HG02885 (cell line): ENCODE measurements around the gene PTPRA.
"Not testable (repeated sequence)": the region's sequence is repeated elsewhere in the genome, so short reads cannot be mapped to it uniquely, and the experiment has no call there.

ENCODE experiments used
- ATAC-seq: cut with Tn5 transposase; IDR thresholded peaks from one replicate; pipeline ENCODE4 v1.9.1; 2021; ENCODE audit warnings: mild to moderate bottlenecking; ENCODE audit not compliant: unreplicated experiment, poor library complexity

PTPRA gene

DNA sequence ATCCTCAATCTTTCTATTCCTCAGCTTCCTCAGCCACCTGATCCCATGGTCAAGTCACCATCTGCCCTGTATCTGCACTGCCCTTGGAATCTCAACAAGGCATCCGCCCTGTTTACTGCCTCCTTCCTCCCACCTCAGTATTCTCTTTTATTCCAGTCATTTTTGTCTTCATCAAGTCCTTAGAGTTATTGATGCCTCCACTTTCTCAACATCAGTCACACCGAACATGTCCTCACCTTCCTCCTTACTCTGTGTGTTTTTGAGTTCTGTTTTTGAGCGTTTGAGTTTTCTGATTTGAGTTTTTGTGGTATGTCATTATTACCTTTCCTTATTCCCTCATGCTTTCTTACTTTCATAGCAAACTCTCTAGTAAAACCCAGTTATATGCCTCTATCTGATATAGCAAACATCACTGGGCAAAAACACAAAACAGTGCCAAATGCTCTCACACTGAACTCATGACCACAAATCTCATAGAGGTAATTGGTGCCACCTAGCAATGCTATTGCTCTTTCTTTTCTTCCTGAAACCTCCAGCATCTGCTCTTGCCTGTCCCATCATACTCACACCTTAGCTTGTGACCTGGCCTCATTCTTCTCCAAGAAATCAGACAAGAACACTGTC is 158.4 kb downstream of the PTPRA start:
- no peak for ATAC-seq

- no peak for ATAC-seq
Observed at GRCh38 chr20:3032624-3033023, 159.3 kb downstream of the PTPRA start.

GRCh38 chr20:3037654-3038053 is 164.4 kb downstream of the PTPRA start:
- no peak for ATAC-seq

DNA sequence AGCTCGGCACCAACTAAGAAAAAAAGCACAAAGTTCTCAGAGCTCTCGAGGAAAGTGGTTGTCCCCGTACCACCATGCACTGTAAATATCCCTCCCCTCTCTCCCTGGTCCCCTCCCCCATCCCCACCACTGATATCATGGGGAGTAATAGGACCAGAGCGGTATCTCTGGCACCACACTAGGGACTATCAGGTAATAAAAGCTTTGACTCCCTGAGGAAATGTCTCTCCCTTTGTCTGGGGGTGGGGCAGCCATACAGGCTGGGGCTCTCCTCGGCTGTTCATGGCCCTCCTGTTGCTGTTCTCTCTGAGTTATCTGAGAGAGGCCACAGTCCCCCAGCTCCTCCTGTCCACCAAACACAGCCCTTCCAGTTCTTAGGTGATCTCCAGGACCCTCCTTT is 165.2 kb downstream of the PTPRA start:
- no peak for ATAC-seq

DNA sequence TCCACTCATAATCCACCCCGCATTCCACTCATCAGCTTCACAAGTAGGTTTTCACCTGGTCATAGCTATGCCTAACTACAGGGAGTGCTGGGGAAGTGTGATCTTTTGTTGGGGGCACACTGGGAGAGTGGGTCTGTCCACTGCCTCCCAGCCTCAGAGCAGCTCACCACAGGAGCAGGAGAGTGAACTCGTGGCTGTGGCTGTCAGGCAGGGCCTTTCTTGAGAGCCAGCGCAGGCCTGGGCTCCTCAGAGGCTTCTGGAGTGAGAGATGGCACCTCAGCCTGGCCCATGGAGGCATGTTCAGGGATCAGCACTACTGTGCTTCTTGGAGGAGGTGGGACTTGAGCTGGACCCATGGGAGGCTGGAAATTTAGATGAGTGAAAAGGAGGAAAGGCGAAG is 166.1 kb downstream of the PTPRA start:
- ATAC-seq, result no peak

- ATAC-seq, result no peak
Observed at GRCh38 chr20:3040086-3040485, 166.8 kb downstream of the PTPRA start.

DNA sequence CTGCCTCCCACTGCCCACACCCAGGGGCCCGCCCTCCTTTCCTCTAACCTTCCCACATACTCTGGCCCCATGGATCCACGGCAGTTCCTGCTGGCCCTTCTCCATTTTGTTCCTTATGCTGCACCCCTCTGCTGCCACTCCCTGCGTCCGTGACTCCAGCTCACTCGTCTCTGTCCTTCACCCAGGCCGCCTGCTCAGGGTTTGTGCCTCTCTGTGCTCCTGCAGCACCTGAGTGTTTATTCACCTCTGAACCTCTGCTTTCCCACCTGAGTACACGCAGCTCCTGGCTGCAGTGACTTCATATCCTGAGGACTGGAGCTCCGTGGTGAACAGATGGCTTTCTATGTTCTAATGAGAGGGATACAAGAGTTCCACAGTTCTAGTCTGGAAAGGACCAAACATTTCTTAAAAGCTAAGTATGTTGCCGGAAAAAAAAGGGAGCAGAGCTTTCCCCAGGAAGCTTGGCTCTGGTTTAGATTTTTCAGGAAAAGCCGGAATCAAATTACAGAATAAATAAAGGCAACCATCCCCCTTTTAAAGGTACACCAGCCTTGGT is 168.7 kb downstream of the PTPRA start:
- no peak for ATAC-seq

DNA sequence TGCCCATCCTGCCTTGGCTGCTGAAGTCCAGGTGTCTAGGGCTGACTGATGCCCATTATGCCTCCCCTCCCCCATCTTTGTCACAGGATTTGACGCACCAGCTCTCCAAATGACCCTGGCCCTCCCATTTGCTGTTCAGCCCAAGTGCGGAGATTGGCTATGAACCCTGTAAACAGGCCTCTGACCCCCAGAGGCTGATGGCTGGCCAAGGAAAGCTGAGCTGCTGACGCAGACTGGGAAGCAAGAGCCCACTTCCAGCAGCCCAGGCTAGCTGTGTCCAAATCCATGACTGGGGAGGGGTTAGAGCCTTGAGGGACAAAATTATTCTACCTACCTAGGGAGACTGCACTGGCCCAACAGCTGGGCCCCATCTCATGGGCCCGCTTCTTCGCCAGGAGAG is 169.3 kb downstream of the PTPRA start:
- ATAC-seq, result no peak

DNA sequence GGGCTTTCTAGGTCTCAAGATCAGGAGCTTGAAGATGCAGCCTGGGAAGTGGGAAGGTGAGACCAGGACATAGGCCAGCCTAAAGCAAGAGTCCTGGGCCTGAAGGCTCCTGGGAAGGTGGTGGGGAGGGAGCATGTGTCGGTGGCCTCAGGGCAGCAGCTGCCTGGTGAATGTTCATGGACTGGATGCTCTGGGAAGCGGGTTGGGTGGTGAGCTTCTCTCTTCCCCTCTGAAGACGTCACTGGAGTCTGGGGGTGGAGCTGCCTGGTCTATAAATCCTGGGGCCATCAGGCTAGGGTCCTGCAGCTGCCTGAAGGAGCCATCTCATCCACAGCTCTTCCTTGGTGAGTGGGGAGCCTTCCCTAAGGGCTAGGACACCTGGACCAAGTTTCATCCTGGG is 170.0 kb downstream of the PTPRA start, which contains the start of gene GNRH2:
TSS of gene GNRH2 (plus strand) at position 301 of the 400 bp plus-strand sequence. CDS start 793 bp downstream, outside the sequence.
- no peak for ATAC-seq

DNA sequence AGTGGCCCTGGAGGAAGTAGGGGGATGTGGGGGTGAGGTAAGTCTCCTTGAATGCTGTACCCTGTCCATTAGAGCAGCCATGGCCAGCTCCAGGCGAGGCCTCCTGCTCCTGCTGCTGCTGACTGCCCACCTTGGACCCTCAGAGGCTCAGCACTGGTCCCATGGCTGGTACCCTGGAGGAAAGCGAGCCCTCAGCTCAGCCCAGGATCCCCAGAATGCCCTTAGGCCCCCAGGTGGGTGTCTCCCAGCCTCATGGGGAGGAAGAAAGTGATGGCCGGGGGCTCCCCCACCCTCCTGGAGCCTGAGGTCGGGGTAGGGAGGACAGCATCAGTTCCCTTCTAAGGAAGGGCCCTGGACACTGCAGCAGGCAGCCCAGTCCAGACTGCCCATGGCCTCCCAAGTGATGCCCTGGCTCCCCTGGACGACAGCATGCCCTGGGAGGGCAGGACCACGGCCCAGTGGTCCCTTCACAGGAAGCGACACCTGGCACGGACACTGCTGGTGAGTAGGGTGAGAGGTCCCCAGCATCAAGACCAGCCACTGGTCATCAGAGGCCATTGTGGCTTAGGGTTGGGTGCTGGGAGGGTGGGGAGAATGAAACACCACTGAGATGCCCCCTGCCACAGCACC is 171.2 kb downstream of the PTPRA start:
- ATAC-seq, result no peak

DNA sequence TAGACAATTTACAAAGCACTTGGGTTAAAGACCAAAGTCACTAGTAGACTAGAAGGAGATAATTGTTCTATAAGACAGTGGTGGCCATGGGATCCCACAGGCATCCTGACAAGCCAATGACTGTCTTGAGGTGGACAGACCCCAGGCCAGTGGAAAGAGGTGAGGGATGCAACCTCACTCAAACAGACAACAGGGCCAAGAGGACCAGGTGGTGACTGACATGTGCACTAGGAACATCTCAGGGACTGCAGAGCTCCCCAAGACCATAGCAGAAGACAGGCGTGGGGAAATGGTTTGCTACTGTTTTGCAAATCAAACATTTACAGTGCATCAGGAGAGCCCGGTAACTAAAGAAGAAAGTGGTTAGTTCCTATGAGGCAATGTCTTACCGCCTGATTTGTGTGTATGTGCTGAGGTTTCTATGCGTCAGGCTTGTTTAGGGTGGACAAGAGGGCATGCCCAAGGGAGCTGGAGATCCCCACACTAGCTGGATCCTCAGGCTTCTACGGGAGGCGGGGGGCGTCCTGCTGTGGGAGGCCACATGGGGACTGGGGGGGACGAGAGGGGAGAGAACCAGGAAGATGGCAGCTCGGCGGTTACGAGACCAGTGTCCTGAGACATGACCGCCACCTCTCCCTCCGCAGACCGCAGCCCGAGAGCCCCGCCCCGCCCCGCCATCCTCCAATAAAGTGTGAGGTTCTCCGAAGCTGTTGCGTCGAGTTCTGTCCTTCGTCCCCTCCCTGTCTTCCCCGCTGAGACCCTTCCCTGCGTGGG is 171.9 kb downstream of the PTPRA start:
- peak; percentile 44 for ATAC-seq

DNA sequence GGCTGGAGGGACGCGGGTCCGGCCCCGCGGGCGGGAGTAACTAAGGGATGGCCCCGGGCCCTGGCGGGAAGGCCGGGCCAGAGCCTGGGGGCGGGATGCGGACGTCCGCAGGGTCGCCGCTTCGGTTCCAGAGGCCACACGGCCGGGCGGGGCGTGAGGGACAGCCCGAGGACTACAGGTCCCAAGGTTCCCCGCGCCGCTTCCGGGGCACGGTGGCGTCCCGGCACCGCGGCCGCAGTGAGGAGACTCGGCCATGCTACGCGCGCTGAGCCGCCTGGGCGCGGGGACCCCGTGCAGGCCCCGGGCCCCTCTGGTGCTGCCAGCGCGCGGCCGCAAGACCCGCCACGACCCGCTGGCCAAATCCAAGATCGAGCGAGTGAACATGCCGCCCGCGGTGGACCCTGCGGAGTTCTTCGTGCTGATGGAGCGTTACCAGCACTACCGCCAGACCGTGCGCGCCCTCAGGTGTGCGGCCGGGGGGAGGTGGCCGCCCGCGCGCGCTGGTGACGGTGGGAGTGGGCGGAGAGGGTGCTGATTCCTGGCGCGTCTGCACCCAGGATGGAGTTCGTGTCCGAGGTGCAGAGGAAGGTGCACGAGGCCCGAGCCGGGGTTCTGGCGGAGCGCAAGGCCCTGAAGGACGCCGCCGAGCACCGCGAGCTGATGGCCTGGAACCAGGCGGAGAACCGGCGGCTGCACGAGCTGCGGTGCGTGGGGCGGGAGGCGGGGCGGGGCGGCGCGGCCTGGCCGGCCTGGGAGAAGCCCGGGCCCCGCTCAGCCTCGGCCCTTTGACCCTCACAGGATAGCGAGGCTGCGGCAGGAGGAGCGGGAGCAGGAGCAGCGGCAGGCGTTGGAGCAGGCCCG is 172.8 kb downstream of the PTPRA start, which contains the start of gene MRPS26:
TSS of gene MRPS26 (plus strand) at position 237 of the 861 bp plus-strand sequence. CDS start at position 254, 17 bp downstream.
- ATAC-seq, result peak; percentile 95

GRCh38 chr20:3046677-3047462 is 173.6 kb downstream of the PTPRA start:
- ATAC-seq, result no peak

DNA sequence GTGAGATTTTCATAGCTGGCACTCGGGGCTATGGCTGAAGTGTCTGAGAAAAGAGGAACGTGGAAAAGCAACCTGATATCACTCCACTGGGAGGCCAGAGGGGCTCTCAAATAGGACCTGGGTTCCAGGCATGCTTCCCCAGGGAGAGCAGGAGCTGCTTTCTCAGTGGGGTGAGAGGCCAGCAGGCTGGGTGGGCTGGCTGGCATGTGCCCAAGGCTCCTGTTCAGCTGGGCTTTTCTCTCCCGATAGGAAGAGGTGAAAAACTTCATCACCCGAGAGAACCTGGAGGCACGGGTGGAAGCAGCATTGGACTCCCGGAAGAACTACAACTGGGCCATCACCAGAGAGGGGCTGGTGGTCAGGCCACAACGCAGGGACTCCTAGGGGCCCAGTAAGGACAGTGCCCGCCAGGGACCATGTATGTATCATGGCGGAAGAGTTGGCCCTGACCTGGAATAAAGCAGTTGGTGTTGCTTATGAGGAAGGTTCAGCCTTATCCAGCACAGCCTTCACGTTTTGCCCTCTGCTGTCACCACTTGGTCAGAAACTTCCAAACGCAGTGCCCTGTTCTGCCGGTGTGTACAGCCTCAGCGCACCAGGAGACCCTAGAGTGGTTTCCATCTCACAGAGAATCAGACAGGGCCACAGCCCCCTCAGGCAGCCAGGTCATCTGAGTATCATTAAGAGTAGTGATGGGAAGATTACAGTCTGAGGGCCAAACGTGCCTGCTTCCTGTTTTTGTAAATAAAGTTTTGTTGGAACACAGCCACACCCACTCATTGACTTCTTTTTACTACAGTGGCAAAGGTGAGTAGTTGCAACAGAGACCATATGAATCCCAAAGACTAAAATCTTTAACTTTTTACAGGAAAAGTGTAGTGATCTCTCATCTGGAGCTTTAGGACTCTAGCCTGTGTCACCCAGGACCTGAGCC is 174.5 kb downstream of the PTPRA start:
- ATAC-seq, result no peak

DNA sequence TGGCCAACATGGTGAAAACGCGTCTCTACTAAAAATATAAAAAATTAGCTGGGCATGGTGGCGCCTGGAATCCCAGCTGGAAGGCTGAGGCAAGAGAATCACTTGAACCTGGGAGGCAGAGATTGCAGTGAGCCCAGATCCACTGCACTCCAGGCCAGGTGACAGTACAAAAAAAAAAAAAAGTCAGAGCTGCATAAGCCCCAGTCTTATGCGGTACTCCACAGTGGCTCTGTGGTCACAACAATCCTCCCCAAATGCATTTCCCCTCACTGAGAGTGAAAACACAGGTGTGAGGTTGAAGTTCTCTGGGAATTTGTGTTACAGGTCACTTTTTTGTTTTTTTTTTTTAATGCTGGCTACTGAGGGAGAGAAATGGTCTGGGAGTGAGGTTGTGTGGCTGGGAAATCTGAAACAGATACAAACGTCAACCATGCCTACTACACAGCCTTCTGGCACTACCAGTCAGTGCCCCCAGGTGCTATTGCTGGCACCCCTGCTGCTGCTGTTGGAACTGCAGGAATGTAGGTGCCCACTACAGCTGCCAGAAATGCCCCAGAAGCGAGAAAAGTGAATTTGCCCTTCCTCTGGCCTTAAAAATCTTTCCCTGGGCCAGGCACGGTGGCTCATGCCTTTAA is 178.2 kb downstream of the PTPRA start:
- ATAC-seq, result no peak

DNA sequence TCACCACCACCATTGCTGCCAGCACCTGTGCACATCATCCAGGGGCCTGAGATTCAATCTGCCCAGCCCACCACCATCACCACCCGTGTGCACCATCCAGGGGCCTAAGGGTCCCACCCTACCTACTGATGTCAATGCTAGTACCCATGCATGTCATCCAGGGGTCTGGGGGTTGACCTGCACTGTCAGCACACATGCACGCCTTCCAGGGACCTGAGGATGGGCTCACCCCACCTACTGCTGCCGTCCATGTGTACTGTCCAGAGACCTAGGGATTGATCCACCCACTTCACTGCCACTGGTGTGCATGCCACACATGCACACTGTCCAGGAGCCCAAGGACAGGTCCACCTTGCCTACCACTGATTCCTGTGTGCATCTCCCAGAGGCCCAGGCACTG is 186.2 kb downstream of the PTPRA start:
- no peak for ATAC-seq

DNA sequence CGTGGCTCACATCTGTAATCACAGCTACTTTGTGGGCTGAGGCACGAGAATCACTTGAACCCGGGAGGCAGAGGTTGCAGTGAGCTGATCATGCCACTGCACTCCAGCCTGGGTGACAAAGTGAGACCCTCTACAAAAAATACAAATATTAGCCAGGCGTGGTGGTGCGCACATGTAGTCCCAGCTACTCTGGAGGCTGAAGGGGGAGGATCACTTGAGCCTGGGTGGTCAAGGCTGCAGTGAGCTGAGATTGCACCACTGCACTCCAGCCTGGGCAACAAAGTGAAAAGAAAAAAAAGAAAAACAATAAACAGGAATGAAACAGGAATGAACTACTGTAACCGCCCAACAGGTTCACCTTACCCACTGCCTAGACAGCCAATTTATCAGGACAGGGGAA is 190.8 kb downstream of the PTPRA start:
- not testable (repeated sequence) for ATAC-seq
